Measurements from ENCODE around the gene CEP112.
"Not testable (repeated sequence)": the region's sequence is repeated elsewhere in the genome, so short reads cannot be mapped to it uniquely, and the experiment has no call there.

Gene CEP112

DNA sequence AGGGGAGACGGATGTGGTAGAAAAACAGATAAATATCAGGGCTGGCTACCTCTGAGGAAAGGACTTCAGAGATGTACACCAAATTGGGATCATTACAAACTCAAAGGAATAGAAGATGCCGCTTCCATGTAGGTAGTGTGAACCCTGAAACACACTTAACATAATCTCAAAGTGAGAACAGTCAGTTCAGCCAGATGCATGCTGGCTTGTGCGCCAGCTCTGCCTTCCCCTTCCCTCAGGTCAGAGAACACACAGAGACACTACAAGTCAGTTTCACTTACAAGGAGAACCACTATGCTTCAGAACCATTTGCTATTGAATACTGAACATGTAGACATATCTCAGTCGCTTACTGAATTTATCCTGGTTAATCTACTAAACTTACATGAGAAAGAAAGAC, 454.5 kb downstream of the CEP112 start:
- Histone ChIP-seq H2AFZ (ENCODE audit: low read length) (no peak overlapping the region), H3K9ac (ENCODE audit: low read length) (no peak overlapping the region), H3K4me2 (ENCODE audit: low read depth, low read length) (no peak overlapping the region), H3K9me3 (replicated peaks; ENCODE audit: insufficient read depth, low read length) (no peaks in the 10 kb centered on the region), H3K4me3 (ENCODE audit: low read length) (no peak overlapping the region), H3K36me3 (replicated peaks; ENCODE audit: insufficient read depth, low read length) (no peaks in the 10 kb centered on the region), H3K79me2 (ENCODE audit: low read length) (no peaks in the 10 kb centered on the region), H3K4me1 (ENCODE audit: low read length) (no peaks in the 10 kb centered on the region), H3K27ac (ENCODE audit: low read length) (no peak overlapping the region), H3K9me2 (replicated peaks; ENCODE audit: insufficient read depth, low read length) (no peaks in the 10 kb centered on the region), H3F3A (ENCODE audit: insufficient read depth, low read length) (no peaks in the 10 kb centered on the region), H4K20me1 (ENCODE audit: insufficient read depth, low read length) (no peaks in the 10 kb centered on the region), H3K27me3 (replicated peaks; ENCODE audit: insufficient read depth, low read length) (no peaks in the 10 kb centered on the region)
- no peak for DNase-seq
- TF ChIP-seq EZH2phosphoT487 (IDR thresholded peaks at IDR 0.05; ENCODE audit: low read length) = no peak

DNA sequence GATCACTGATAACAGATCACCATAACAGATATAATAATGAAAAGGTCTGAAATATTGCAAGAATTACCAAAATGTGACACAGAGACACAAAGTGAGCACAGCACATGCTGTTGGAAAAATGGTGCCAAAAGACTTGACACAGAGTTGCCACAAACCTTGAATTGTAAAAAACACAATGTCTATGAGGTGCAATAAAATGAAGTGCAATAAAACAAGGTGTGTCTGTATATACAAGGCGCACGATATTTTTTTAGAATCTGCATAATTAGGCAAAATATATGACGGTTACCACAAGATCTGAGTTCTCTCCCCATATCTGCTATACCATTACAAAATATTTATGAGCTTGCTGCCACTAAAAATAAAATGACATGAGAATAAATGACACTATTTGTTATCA, 458.6 kb downstream of the CEP112 start:
- H3K27me3 ChIP-seq (replicated peaks; ENCODE audit: insufficient read depth, low read length) = no peaks in the 10 kb centered on the region
- no peaks in the 10 kb centered on the region for H3K36me3 ChIP-seq (replicated peaks; ENCODE audit: insufficient read depth, low read length)
- H3K27ac ChIP-seq (ENCODE audit: low read length) = no peak overlapping the region
- no peaks in the 10 kb centered on the region for H3K79me2 ChIP-seq (ENCODE audit: low read length)
- no peak overlapping the region for H3K9ac ChIP-seq (ENCODE audit: low read length)
- TF ChIP-seq, protein P1, sequence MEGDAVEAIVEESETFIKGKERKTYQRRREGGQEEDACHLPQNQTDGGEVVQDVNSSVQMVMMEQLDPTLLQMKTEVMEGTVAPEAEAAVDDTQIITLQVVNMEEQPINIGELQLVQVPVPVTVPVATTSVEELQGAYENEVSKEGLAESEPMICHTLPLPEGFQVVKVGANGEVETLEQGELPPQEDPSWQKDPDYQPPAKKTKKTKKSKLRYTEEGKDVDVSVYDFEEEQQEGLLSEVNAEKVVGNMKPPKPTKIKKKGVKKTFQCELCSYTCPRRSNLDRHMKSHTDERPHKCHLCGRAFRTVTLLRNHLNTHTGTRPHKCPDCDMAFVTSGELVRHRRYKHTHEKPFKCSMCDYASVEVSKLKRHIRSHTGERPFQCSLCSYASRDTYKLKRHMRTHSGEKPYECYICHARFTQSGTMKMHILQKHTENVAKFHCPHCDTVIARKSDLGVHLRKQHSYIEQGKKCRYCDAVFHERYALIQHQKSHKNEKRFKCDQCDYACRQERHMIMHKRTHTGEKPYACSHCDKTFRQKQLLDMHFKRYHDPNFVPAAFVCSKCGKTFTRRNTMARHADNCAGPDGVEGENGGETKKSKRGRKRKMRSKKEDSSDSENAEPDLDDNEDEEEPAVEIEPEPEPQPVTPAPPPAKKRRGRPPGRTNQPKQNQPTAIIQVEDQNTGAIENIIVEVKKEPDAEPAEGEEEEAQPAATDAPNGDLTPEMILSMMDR (IDR thresholded peaks at IDR 0.05; ENCODE audit: low read length) = no peak
- no peaks in the 10 kb centered on the region for H4K20me1 ChIP-seq (ENCODE audit: insufficient read depth, low read length)
- H3K9me2 ChIP-seq (replicated peaks; ENCODE audit: insufficient read depth, low read length) = no peaks in the 10 kb centered on the region
- H3K4me2 ChIP-seq (ENCODE audit: low read depth, low read length) = no peak overlapping the region
- no peaks in the 10 kb centered on the region for H3K4me1 ChIP-seq (ENCODE audit: low read length)
- H3F3A ChIP-seq (ENCODE audit: insufficient read depth, low read length) = no peaks in the 10 kb centered on the region
- no peak for DNase-seq
- no peak overlapping the region for H2AFZ ChIP-seq (ENCODE audit: low read length)
- no peak overlapping the region for H3K4me3 ChIP-seq (ENCODE audit: low read length)
- H3K9me3 ChIP-seq (replicated peaks; ENCODE audit: insufficient read depth, low read length) = no peaks in the 10 kb centered on the region

DNA sequence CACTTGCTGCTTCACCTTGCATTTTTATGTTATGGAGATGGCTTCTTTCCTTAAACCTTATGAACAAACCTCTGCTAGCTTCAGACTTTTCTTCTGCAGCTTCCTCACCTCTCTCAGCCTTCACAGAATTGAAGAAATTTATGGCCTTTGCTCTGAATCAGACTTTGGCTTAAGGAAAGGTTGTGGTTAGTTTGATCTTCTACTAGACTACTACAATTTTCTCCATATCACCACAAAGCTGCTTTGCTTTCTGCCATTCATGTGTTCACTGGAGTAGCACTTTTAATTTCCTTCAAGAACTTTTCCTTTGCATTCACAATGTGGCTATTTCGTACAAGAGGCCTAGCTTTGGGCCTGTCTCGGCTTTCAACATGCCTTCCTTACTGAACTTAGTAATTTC, 459.3 kb downstream of the CEP112 start:
- not testable (repeated sequence) for H3K27me3 ChIP-seq (replicated peaks; ENCODE audit: insufficient read depth, low read length); H4K20me1 ChIP-seq (ENCODE audit: insufficient read depth, low read length); H3K4me2 ChIP-seq (ENCODE audit: low read depth, low read length); H3F3A ChIP-seq (ENCODE audit: insufficient read depth, low read length); DNase-seq; H3K9ac ChIP-seq (ENCODE audit: low read length); H3K36me3 ChIP-seq (replicated peaks; ENCODE audit: insufficient read depth, low read length); H3K27ac ChIP-seq (ENCODE audit: low read length); H3K79me2 ChIP-seq (ENCODE audit: low read length); H3K9me2 ChIP-seq (replicated peaks; ENCODE audit: insufficient read depth, low read length); H3K9me3 ChIP-seq (replicated peaks; ENCODE audit: insufficient read depth, low read length); H3K4me1 ChIP-seq (ENCODE audit: low read length); H3K4me3 ChIP-seq (ENCODE audit: low read length); H2AFZ ChIP-seq (ENCODE audit: low read length)

DNA sequence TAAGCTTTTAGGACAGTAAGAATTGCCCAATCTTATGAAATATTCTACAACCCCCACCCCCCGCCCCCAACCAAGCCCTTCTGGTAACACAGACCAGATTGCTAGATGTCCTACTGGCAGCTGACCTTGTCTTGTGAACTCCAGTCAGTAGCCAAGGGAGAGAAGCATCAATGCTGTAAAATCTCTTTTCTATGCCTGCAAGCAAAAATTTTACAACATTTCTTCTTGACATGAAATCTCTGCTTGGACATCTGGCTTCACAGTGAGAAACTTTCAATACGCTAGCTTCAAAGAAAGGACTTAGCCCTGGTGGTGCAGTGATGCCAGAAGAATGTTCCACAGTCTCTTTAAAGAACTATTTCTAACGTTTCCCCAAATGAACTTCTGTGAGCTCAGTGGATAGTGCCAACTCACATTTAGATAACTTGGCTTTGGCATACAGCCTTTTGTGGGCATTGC, 461.2 kb downstream of the CEP112 start:
- Histone ChIP-seq H3K36me3 (replicated peaks; ENCODE audit: insufficient read depth, low read length) (no peaks in the 10 kb centered on the region), H3K9ac (ENCODE audit: low read length) (no peak overlapping the region), H3K4me1 (ENCODE audit: low read length) (no peaks in the 10 kb centered on the region), H3K79me2 (ENCODE audit: low read length) (no peaks in the 10 kb centered on the region), H3K9me2 (replicated peaks; ENCODE audit: insufficient read depth, low read length) (no peaks in the 10 kb centered on the region), H3F3A (ENCODE audit: insufficient read depth, low read length) (no peaks in the 10 kb centered on the region), H2AFZ (ENCODE audit: low read length) (no peak overlapping the region), H3K9me3 (replicated peaks; ENCODE audit: insufficient read depth, low read length) (no peaks in the 10 kb centered on the region), H3K27ac (ENCODE audit: low read length) (no peak overlapping the region), H3K27me3 (replicated peaks; ENCODE audit: insufficient read depth, low read length) (no peaks in the 10 kb centered on the region), H4K20me1 (ENCODE audit: insufficient read depth, low read length) (no peaks in the 10 kb centered on the region), H3K4me3 (ENCODE audit: low read length) (no peak overlapping the region), H3K4me2 (ENCODE audit: low read depth, low read length) (no peak overlapping the region)
- no peak for DNase-seq
- TF ChIP-seq EZH2 (optimal IDR thresholded peaks at IDR 0.05; ENCODE audit: low read depth, low read length) (no peak), EZH2phosphoT487 (IDR thresholded peaks at IDR 0.05; ENCODE audit: low read length) (no peak)
- TF ChIP-seq, protein P1 (IDR thresholded peaks at IDR 0.05; ENCODE audit: low read length) = no peak

Data from MM.1S (cell line).